Germinal center (tissue), 1 donor: Measurements from ENCODE around the gene CMIP.

Experiments
- DNase-seq: peaks from one replicate; pipeline ENCODE4 v3.0.0; 2012; ENCODE audit warnings: mixed read lengths, low spot score

The CMIP gene

DNA sequence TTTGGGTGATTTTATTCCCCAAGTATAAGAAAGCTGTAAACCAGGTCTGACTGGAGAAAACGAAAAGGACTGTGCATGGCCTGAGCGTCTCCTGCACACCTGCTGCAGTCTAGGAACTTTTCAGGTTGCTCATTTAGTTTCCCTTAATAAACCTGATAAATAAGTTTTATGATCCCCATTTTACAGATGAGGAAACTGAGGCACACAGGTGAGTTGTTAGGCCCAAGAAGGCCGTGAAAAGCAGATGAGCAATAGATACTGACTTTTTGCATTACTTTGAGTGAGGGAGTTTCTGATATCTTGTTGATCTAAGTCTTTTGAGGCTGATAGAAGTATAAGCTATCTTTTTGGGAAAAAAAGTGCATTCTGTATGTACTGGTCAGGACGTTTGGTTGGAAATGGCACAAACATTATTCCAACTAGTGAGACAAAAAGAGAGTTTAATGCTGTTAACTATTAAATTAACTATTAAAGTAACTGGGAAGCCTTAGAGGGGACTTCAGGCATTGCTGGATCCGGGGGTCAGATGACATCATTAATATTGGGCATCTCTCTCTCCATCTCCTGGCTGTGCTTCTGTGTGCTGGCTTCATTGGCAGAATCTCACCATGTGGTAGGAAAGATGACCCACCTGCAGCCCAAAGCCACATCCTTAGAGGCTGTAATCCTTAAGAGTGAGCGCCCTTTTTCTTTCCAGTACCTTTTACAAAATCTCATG, 163.4 kb downstream of the CMIP start:
- no peak for DNase-seq

DNA sequence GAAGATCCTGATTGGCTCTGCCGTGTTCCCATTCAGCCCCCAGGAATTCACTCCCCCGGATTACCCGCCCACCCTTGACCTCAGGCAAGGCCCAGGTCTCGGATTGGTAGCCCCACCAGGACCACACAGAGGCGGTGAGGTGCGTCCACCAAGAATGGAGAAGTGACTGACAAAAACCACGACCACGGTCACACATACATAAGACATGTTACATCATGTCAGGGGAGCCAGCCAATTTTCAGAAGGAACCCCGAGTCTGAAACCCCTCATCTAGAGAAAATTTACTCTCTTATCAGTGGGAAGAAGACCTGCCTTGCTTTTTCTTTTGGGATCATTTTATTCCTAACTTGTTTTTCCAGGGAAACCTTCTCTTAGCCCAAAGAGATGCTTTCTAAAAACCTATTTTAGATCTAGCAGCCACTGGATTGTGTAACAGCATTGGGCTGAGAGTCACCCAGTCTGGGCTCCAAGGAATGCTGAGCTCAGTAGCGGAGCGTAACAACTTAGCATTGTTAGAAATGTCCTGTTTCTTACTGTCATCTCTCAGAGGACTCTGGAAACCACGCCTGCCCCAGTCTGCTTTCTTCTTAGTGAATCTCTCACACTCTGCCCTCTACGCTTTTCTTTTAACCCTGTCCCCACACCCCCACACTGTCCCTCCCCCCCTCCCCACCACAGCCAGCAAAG, 164.1 kb downstream of the CMIP start:
- peak; percentile 48 for DNase-seq

DNA sequence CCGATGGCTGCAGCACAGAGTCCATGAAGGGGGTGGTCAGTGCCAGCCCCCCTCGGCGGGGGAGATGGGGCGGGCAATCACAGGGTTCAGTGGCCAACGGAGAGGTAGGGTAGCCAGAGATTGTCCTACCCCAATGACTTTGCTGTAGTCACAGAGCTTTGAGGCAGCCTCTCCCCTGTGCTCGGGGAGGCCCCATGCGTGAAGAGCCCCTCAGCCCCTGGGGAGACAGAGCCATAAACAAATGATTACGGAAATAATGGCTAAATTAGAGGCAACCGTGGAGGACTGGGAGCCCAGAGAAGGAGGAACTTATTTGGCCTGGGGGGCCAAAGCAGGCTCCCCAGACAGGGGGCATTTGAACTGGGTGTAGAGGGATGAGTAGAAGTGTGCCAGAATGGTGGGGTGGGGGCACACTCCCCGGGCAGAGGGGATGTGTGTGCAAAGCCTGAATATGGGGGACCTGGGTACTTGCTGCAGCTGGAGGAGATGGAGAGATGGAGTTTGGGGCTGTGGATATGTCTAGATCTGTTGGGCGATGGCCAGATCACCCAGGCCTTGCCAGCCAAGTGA, 164.8 kb downstream of the CMIP start:
- DNase-seq: peak; percentile 79

DNA sequence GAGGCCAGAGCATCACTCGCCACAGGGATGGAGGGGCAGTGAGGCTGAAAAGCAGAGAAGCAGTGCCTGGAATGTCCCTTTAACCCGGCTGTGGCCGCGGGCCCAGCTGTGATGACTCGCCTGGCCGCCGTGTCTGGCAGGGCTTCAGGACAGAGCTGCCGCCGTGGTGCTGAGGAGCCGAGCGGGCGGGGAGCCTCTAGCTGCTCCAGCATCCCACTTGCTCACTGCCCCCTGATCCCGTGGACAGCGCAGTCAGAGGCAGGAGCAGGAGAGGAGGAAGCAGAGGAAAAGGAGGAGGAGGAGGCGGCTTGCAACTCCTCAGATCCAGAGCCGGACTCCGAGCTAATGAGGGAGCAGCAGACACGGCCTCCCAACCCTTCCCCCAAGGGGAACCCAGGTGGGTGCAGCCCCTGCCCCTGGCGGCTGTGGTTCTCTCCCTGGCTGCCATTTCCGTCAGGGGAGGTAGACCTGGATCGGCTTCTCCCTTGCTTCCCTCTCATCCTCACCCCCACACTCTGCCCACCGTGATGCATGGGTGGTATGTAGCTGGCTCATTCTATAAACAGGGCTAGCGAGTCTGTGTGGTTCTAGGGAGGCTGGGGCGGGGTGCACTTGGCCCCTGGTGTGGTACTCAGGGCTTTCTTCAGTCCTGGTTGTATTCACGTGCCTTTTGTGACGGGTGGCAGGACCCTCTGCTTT, 165.7 kb downstream of the CMIP start:
- no peak for DNase-seq

DNA sequence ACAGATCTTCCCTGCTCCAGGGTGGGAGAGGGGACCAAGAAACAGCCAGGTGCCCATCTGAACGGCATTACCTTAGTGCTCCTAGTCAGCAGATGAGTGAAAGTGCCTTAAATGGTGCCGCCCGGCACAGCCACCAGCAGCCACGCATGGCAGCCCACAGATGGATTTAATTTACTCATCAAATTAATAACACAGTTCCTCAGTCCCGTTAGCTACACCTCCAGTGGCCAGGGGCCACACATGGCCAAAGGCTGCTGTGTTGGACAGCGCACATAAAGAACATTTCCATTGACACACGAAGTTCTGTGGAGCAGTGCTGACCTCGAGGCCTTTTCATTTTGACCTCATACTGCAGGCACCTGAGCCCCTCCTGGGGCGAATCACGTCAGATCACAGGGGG, 166.3 kb downstream of the CMIP start:
- DNase-seq: no peak

DNA sequence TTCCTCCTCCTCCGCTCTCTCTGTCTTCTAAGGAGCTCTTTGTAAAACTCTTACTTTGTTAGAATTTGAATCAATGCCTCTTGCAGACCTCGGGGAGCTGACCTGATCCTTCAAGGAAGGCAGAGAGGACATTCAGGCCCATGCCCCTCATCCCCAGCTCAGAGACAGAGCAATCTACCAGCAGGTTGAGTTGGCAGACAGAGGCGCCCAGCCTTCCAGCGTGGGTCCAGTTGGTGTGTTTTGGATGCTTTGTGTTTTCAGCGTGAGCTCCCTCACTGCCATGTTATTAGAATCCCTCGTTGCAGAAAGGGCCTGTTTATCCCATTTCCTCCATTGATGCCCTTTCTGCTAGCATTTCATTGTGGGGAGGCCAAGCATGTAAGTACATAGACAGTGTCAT, 167.1 kb downstream of the CMIP start:
- no peak for DNase-seq

DNA sequence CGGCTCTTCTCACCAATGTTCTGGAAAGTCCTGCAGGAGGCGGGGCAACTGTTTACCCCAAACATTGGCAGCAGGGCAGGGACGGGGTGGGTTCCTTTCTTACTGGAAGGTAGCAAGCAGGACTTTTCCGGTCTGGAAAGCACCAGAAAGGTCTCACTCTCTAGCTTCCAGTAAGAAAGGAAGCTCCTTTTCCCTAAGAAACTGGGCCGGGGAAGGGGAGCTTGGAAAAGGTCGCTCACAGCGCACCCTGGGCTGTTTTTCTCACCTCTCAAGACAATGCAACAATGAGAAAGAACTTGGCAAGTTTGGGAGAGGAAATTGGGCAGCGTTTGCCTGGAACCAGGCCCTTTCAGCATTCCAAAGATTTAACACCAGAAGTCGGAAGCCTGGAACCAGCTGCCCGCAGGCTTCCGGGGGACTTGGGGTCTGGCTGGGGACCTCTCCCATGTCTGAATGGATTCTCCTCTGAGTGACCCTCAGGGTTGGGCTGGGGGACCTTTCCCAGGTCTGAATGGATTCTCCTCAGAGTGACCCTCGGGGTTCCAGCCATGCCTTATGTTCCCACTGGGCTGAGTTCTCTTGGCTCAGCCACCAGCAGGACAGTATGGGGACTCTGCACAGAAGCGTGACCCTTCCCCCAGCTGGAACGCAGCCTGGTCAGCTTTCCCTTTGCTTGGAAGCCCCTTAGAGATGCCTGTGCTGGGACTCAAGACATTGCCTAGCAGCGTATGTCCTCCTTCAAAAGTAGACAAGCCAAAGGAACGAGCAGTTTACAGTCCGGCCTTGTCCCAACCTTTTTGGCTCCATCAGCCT, 167.9 kb downstream of the CMIP start:
- DNase-seq: no peak

DNA sequence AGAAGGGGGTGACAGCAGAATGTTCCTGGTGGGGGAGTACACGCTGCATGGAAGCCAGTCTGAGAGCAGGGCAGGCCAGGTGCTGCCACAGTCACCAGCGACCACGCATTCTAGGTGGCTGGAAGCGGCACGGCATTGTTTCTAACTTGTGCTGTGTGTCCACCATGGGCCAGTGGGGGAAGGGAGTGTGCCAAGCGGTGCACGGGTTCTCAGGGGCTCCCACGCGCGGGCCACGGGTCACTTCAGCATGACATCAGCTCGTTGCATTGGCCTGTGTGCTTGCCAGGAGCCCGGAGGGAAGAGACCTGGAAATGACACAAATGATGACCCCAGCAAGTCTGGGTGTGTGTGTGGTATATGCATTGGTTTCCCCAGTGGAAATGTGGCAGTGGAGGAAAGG, 169.6 kb downstream of the CMIP start:
- no peak for DNase-seq

DNA sequence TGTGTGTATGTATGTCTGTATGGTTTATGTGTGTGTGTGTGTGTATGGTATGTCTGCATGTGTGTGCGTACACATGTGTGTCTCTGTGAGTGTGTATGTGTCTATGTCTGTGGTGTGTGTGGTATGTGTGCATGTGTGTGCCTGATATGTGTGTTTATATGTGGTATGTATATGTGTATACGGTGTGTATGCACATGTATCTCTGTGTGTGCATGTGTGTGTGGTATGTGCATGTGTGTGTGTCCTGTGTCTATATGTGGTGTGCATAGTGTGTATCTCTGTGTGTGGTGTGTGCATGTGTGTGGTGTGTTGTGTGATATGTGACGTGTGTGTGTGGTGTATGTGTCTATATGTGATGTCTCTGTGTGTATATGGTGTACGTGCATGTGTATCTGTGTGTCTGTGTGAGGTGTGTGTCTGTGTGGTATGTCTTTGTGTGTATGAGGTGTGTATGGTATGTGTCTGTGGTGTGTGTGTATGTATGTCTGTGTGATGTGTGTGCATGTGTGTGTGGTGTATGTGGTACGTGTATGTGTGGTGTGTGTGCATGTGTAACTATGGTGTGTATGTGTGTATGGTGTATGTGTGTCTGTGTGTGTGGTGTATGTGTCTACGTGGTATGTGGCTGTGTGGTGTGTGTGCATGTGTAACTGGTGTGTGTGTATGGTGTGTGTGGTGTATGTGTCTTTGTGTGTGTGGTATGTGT, 170.2 kb downstream of the CMIP start:
- no peak for DNase-seq

DNA sequence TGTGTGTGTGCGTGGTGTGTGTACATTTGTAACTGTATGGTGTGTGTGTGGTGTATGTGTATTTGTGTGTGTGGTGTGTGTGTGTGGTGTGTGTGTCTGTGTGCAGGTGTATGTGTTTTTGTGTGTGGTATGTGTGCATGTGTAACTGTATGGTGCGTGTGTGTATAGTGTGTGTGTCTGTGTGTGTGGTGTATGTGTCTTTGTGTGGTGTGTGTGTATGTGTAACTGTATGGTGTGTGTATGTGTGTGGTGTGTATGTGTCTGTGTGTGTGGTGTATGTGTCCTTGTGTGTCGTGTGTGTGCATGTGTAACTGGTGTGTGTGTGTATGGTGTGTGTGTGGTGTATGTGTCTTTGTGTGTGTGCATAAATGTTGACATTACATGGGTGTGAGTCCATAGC, 170.8 kb downstream of the CMIP start:
- no peak for DNase-seq

DNA sequence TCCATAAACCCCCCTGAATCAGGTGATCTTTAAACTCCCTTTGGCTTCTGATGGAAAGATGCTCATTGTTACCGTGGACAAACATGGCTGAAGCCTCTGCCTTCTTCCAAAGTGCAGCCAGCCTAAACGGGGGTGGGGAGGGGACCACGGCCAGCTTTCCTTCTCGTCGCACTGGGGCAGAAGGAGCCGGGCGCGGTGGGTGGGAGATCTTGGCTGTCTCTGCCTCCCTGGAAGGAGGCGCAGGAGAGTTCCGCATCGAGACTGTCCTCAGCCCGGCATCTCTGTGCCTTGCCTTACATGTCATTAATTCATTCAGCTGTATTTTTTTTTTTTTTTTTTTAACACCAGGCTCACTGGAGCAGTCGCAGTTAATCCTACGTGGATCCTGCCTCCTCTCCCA, 171.2 kb downstream of the CMIP start:
- no peak for DNase-seq

DNA sequence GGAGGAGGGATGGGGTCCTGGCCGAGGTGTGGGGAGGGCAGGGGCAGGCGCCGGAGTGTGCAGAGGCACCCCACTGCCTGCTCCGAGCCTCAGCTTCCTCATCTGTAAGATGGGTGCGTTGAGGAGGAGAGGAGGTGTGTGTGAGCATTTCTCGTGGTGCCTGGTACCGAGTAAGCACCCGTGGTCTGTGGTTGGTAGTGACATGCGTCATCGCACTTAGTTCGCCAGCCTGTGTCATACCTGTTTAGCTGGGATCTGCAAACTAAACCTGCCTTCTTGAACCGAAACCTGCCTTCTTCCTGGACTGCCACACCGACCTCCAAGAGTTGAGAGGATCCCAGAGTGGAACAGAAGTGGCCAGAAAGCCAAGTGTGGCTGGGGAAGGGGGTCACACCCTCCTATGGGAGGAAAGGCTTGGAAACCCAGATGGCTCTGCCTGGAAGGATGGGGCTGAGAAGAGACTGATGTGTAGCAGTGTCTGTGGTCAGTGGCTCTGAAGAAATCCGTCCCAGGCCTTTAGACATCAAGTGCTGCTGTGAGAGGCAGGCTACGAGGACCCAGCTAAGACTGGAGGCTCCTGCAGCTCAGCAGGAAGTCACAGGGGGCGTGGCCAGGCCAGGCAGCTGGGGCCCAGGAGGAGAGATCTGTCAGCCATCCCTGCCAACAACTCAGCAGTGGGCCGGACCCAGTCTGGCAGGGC, 171.9 kb downstream of the CMIP start:
- DNase-seq: peak; percentile 82

DNA sequence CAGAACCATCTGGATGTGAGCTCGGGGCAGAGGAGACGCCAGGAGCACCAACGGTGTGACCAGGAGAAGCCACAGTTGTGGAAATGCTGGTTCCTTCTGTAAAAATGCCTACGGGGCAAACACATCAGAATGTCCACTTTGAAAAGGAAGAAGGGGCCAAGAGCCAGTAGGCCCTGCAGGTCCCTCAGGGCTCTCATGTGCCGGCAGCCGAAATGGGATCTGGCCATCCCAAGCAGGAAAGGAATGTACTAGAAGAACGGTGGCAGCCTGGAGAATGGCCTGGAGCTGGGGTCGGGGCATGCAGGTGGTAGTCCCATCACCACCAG, 172.4 kb downstream of the CMIP start:
- no peak for DNase-seq

DNA sequence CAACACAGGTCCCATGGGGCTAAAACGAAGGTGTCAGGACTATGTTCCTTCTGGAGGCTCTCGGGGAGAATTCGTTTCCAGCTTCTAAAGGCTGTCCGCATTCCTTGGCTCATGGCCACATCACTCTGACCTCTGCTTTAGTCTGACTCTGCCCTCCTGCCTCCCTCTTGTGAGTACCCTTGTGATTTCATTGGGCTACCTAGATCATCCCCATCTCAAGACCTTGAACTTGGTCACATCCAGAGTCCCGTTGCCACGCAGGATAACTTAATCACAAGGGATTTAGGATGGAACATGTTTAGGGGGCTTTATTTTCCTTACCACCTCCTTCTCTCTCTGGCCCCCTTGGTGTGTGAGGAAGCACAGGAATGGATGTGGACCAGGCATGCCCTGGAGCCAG, 173.6 kb downstream of the CMIP start:
- DNase-seq: no peak

DNA sequence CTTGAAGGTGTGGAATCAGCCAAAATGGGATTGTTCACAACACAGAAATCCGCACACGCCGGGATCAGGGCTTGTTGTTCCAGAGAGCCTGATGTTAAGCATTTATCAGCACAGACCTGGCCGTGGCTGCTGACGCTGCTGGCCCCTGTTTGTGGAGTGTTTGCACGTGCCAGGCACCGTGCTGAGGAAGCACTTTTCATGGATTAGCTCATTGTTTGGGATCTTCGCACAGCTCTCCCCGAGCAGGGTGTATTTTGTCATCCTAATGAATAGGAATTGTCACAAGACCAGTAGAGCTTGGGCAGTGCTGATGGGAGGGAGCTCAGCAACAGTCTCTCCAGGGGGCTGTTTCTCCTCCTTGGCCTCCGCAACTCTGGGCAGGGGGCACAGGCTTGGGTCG, 174.1 kb downstream of the CMIP start:
- DNase-seq: no peak

DNA sequence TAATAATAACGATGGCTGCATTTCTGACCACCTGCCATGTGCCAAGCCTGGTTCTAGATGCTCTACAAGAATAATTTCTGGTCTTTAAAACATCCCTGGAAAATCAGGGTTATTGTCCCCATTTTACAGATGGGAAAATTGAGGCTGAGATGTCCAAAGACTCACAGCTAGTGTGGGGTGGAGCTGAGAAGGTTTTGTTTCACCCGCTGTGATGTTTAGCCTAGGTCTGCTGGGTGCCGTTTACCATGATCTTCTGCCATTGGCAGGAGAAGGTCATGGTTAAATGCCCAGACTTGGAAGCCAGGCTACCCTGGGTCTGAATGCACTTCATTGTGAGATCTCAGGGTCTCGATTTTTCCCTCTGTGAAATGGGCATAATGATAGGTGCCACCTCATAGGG, 175.4 kb downstream of the CMIP start:
- no peak for DNase-seq

DNA sequence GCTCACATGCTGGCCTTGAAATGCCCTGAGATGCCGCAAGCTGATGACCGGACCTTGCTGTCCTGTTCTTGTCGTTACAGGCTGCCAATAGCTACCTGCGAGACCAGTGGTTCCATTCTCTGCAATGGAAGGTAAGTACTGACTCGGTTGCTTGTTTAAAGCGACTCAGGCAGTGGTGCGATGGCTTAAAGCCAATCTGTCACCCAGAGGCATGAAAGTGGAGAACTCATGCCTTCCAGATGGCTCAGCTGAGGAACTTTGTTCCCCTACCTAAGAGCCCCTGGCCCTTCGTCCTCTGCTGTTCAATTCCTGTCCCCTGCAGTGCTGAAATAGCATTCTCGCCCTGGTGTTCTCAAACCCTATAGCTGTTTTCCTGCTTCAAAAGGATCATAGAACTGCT, 176.2 kb downstream of the CMIP start:
- DNase-seq: no peak

DNA sequence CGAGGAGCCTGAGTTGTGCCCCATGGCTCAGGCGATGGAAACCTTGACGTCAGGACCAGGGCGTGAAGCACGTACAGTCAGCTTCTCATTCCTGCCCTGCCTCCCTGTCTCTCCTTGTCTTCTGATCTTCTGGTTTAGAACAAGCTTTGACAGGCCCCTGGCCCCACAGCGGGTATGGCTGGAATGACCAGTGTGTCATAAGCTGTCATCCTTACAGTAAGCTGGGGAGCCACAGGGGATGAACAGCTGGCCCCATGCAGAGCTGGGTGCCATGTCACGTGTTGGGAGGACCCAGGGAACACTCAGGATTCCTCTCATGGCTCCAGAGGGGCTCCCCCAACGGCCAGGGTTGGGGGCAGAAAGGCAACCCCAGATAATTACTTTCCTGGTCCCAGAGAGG, 176.9 kb downstream of the CMIP start:
- DNase-seq: no peak

DNA sequence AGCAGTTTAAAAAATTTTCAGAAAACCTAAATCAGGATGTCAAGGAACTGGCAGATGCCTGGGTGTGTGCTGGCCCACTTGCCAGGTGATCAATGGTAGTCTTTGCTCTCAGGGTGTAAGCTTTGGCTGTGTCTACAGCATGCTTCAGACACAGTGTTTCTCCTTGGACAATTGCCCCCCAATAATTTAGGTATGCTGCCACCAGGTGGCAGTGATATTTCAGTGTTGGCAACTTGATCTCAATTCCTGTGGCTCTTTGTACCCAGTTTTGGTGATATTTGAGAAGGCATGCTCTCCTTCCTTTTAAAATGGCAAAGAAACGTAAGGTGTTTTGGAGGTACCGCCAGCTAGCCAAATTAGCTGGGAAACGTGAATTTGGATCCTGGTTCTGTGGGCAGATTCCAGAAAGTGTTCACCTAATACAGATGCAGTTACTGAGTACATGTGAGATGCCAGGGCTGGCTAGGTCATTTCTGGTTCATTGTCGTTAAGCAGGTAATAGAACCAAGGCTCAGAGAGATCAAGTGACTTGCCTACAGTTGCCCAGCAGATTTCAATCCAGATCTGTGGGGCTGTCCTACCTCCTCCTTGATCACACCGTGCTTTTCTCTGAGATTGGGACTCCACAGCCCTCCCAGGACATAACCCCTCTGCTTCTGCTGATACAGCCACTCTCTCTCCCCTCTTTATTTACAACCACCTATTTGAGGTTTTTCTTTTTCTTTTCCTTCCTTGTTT, 178.9 kb downstream of the CMIP start:
- peak; percentile 63 for DNase-seq

DNA sequence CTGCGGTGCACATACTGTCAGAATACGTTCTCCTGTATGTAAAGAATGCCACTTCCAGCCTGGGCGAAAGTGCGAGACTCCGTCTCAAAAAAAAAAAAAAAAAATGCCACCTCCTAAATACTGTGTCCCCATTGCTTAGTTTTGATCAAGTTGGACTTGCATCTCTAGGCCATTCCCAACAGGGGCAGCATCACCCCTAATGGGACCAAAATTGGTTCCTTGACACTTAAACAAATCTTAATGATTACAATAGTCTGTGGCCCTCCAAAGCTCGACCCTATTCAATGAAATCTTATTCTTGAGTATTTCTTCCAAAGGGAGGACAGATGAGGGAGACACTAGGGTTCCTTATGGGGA, 179.8 kb downstream of the CMIP start:
- no peak for DNase-seq
